ENCODE data around the gene CLDN18. TPM values are rescaled to one million over a fixed set of nuclear protein-coding genes. Genes with fewer than 3 reads are reported as not detected.

The CLDN18 gene
- total and polyA plus RNA-seq, 10 of the 15 experiments (the other 5 are each of a cell fraction or from before 2014, with no cell fraction given) = 0.05 to 0.28 (median 0.18) TPM; not detected in 1

- DNase-seq (ENCODE audit: low read depth, low spot score) (no peak), FAIRE-seq (no peak), ATAC-seq (no peak)
- Histone ChIP-seq H3K27ac (ENCODE audit: control insufficient read depth, insufficient read depth) (no peak overlapping the region), H3K9me3 (replicated peaks; ENCODE audit: control insufficient read depth, insufficient read depth, low read length) (no peaks in the 10 kb centered on the region), H2AFZ (ENCODE audit: control insufficient read depth, low read depth, low read length) (no peak overlapping the region), H3K9ac (ENCODE audit: control insufficient read depth, insufficient read depth, low read length) (no peak overlapping the region), H3K27me3 (replicated peaks in 1 of 2; ENCODE audit: control insufficient read depth in 2 of 2, insufficient read depth in 2 of 2, low read length in 1 of 2) (peaks cover 0 to 2% of the 10 kb centered on the region in 2 experiments; a peak in 2 of 4 replicates), H3K4me1 (ENCODE audit: control insufficient read depth, insufficient read depth, low read length) (peaks cover 8% of the 10 kb centered on the region), H3K4me2 (ENCODE audit: control insufficient read depth, insufficient read depth) (no peak overlapping the region), H3K4me3 (no peak overlapping the region), H3K79me2 (ENCODE audit: control insufficient read depth, insufficient read depth, low read length) (no peaks in the 10 kb centered on the region), H4K20me1 (ENCODE audit: control insufficient read depth, insufficient read depth) (no peaks in the 10 kb centered on the region), H3K36me3 (ENCODE audit: control insufficient read depth in 2 of 2, insufficient read depth in 2 of 2, low read length in 1 of 2) (no peaks in the 10 kb centered on the region)
- SMC1A ChIA-PET (ENCODE audit: uncharacterized antibody, unreplicated experiment) = no interaction called here
- POLR2A ChIA-PET = no interaction called here
- no TSS peak for BruUV-seq (replicated peaks)
- RAD21 ChIA-PET (ENCODE audit: unreplicated experiment) = no interaction called here
- in situ Hi-C loops (cut with MboI) = no loop called here
- CTCF ChIA-PET = interaction anchor here (1.3 to 1.5 kb wide), 2 partner anchors 11 to 37 kb away, joined by 3 to 5 read pairs; no protein-coding TSS in a partner anchor
- intact Hi-C loops (cut with micrococcal nuclease; ENCODE audit: unreplicated experiment) = no loop called here
- 26% methylated on average over 5 of the region's 5 CpGs for WGBS (ENCODE audit: insufficient coverage, insufficient replicate concordance, low lambda C conversion rate, missing lambda C conversion rate)
- no peak for TF ChIP-seq KAT2A (conservative IDR thresholded peaks at IDR 0.05; ENCODE audit: control insufficient read depth, low read depth, low read length)
- TF ChIP-seq, protein P1, sequence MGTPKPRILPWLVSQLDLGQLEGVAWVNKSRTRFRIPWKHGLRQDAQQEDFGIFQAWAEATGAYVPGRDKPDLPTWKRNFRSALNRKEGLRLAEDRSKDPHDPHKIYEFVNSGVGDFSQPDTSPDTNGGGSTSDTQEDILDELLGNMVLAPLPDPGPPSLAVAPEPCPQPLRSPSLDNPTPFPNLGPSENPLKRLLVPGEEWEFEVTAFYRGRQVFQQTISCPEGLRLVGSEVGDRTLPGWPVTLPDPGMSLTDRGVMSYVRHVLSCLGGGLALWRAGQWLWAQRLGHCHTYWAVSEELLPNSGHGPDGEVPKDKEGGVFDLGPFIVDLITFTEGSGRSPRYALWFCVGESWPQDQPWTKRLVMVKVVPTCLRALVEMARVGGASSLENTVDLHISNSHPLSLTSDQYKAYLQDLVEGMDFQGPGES (IDR thresholded peaks at IDR 0.05) = no peak
- TF ChIP-seq, protein P2, sequence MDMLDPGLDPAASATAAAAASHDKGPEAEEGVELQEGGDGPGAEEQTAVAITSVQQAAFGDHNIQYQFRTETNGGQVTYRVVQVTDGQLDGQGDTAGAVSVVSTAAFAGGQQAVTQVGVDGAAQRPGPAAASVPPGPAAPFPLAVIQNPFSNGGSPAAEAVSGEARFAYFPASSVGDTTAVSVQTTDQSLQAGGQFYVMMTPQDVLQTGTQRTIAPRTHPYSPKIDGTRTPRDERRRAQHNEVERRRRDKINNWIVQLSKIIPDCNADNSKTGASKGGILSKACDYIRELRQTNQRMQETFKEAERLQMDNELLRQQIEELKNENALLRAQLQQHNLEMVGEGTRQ (IDR thresholded peaks at IDR 0.05; ENCODE audit: borderline replicate concordance, low read depth, low read length) = no peak
- TF ChIP-seq EZH2 (IDR thresholded peaks at IDR 0.05; ENCODE audit: borderline replicate concordance, control insufficient read depth, low read depth, low read length) = no peak
- TF ChIP-seq SP1 (IDR thresholded peaks at IDR 0.05; ENCODE audit: low read depth, low read length) = no peak
- no peak for TF ChIP-seq ELK1 (IDR thresholded peaks at IDR 0.05; ENCODE audit: low read depth, low read length)
- TF ChIP-seq RELA (IDR thresholded peaks at IDR 0.05; ENCODE audit: borderline replicate concordance, partially characterized antibody) = no peak
- no peak for TF ChIP-seq HDGF (IDR thresholded peaks at IDR 0.05)
- TF ChIP-seq ZBED1 (IDR thresholded peaks at IDR 0.05; ENCODE audit: borderline replicate concordance) = no peak
- TF ChIP-seq TCF7 (IDR thresholded peaks at IDR 0.05; ENCODE audit: borderline replicate concordance) = no peak
- no peak for TF ChIP-seq JUNB (IDR thresholded peaks at IDR 0.05)
- no peak for TF ChIP-seq TAF1 (IDR thresholded peaks at IDR 0.05; ENCODE audit: borderline replicate concordance, low read depth, low read length)
- TF ChIP-seq EP300 (IDR thresholded peaks at IDR 0.05; ENCODE audit: borderline replicate concordance in 1 of 2, control insufficient read depth in 1 of 2, low read depth in 2 of 2, low read length in 2 of 2) = no peak
- TF ChIP-seq JUND (IDR thresholded peaks at IDR 0.05; ENCODE audit: low read depth, low read length) = no peak
- no peak for TF ChIP-seq HDAC2 (IDR thresholded peaks at IDR 0.05)
- TF ChIP-seq, protein P3, sequence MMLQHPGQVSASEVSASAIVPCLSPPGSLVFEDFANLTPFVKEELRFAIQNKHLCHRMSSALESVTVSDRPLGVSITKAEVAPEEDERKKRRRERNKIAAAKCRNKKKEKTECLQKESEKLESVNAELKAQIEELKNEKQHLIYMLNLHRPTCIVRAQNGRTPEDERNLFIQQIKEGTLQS (IDR thresholded peaks at IDR 0.05; ENCODE audit: borderline replicate concordance, extremely low read depth, low read depth, low read length) = no peak
- no peak for TF ChIP-seq RBBP5 (conservative IDR thresholded peaks at IDR 0.05)
- TF ChIP-seq, protein P4, sequence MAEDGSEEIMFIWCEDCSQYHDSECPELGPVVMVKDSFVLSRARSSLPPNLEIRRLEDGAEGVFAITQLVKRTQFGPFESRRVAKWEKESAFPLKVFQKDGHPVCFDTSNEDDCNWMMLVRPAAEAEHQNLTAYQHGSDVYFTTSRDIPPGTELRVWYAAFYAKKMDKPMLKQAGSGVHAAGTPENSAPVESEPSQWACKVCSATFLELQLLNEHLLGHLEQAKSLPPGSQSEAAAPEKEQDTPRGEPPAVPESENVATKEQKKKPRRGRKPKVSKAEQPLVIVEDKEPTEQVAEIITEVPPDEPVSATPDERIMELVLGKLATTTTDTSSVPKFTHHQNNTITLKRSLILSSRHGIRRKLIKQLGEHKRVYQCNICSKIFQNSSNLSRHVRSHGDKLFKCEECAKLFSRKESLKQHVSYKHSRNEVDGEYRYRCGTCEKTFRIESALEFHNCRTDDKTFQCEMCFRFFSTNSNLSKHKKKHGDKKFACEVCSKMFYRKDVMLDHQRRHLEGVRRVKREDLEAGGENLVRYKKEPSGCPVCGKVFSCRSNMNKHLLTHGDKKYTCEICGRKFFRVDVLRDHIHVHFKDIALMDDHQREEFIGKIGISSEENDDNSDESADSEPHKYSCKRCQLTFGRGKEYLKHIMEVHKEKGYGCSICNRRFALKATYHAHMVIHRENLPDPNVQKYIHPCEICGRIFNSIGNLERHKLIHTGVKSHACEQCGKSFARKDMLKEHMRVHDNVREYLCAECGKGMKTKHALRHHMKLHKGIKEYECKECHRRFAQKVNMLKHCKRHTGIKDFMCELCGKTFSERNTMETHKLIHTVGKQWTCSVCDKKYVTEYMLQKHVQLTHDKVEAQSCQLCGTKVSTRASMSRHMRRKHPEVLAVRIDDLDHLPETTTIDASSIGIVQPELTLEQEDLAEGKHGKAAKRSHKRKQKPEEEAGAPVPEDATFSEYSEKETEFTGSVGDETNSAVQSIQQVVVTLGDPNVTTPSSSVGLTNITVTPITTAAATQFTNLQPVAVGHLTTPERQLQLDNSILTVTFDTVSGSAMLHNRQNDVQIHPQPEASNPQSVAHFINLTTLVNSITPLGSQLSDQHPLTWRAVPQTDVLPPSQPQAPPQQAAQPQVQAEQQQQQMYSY (CRISPR knock-in tag; IDR thresholded peaks at IDR 0.05) = no peak
Observed at GRCh38 chr3:138081371-138082084, 71.6 kb downstream of the CLDN18 start.

Data from GM12878 (cell line).